Measurements from ENCODE around the gene CACUL1. TPM values are rescaled to one million over a fixed set of nuclear protein-coding genes. Genes with fewer than 3 reads are reported as not detected.
"Not testable (repeated sequence)": the region's sequence is repeated elsewhere in the genome, so short reads cannot be mapped to it uniquely, and the experiment has no call there.

CACUL1 gene
- total RNA-seq, 1 donor from 2014 or later: 23.6 TPM

DNA sequence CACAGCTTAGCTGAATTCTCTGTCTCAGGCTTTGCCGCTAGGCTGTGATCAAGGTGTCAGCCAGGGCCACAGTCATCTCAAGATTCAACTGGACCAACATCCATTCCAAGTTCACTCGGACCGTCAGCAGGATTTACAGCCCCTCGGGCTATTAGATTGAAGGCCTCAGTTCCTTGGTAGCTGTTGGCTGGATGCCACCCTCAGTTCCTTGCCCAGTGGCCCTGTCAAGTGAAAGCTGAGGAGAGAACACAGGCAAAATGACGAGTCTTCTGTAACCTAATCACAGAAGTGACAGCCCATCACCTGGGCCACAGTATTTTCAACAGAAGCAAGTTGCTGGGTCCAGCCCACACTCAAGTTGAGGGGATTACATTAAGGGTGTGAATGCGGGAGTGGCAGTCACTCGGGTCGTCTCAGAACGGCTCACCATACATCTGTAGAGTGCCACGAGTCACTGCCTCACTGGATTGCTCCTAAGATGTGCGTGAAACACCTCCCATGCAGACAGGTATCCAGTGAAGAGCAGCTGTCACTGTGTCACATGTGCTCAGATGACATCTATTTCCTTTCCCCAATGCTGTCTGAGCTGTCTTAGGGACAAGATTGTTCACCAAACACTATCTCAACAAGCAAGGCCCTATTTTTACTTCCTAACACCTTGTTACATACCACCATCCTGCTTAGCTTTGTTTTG lies 80.4 kb downstream of the CACUL1 start:
- TF ChIP-seq CTCF (IDR thresholded peaks at IDR 0.05): no peak
- peaks cover 2 to 20% of the 10 kb centered on the region in 2 donors for H3K36me3 ChIP-seq
- H3K27me3 ChIP-seq: no peaks in the 10 kb centered on the region
- peaks cover 0 to 1% of the 10 kb centered on the region in 2 donors for H3K4me1 ChIP-seq
- no peak for DNase-seq (ENCODE audit: low spot score in 2 of 2)
- no peak overlapping the region for H3K4me3 ChIP-seq
- intact Hi-C loops (cut with DNase I): no loop called here
- H3K9me3 ChIP-seq: no peaks in the 10 kb centered on the region
- no peak overlapping the region for H3K27ac ChIP-seq

- peaks cover 2 to 17% of the 10 kb centered on the region in 2 donors for H3K36me3 ChIP-seq
- H3K27me3 ChIP-seq: no peaks in the 10 kb centered on the region
- TF ChIP-seq CTCF (IDR thresholded peaks at IDR 0.05): no peak
- no peak overlapping the region for H3K4me3 ChIP-seq
- DNase-seq (ENCODE audit: low spot score in 2 of 2): no peak
- intact Hi-C loops (cut with DNase I): no loop called here
- H3K27ac ChIP-seq: no peak overlapping the region
- H3K9me3 ChIP-seq: no peaks in the 10 kb centered on the region
- peaks cover 0 to 4% of the 10 kb centered on the region in 2 donors for H3K4me1 ChIP-seq
Observed at GRCh38 chr10:118672766-118673715, 81.7 kb downstream of the CACUL1 start.

- TF ChIP-seq CTCF (IDR thresholded peaks at IDR 0.05): no peak
Observed at GRCh38 chr10:118672153-118672552, 82.6 kb downstream of the CACUL1 start.

GRCh38 chr10:118671221-118671620 lies 83.5 kb downstream of the CACUL1 start:
- H3K4me3 ChIP-seq; DNase-seq (ENCODE audit: low spot score in 2 of 2); H3K9me3 ChIP-seq; H3K4me1 ChIP-seq; intact Hi-C loops (cut with DNase I); H3K27me3 ChIP-seq; H3K27ac ChIP-seq: not testable (repeated sequence)
- H3K36me3 ChIP-seq: peaks cover 2 to 13% of the 10 kb centered on the region in 2 donors

More at GRCh38 chr10:118672153-118672552, 82.6 kb downstream of the CACUL1 start:
- Histone ChIP-seq H3K27me3 (no peaks in the 10 kb centered on the region), H3K27ac (no peak overlapping the region), H3K9me3 (no peaks in the 10 kb centered on the region), H3K4me1 (peaks cover 0 to 4% of the 10 kb centered on the region in 2 donors), H3K4me3 (no peak overlapping the region), H3K36me3 (peaks cover 2 to 13% of the 10 kb centered on the region in 2 donors)
- intact Hi-C loops (cut with DNase I): no loop called here
- no peak for DNase-seq (ENCODE audit: low spot score in 2 of 2)

DNA sequence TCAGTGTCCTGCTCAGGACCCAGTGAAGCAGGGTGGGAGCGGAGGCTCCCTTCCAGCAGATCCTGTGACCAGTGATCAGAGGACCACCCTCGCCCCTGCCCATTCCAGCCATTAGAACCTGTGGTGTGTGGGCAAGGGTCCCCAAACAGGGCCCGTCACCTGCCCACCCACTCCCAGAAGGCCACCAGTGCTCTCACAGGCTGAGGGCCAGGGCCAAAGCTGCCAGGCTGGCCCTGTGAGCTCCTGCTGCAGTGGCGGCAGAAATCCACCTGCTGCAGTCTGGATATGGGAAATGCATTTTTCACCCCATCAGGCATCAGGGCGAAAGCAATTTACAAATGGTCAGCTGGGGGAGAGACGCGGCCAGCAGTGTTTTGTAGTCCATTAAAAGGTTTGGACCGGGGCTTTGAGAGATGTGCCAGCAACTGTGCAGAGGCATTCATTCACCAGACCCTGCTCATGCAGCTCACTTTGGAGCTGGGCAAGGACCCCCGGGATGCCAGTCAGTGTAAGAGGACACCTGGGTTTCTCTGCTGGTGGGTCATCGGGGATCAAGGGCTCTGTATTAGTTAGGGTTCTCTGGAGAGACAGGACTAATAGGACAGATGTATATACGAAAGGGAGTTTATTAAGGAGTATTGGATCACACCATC lies 84.2 kb downstream of the CACUL1 start:
- TF ChIP-seq CTCF (IDR thresholded peaks at IDR 0.05): no peak
- Histone ChIP-seq H3K36me3 (peaks cover 2 to 13% of the 10 kb centered on the region in 2 donors), H3K4me1 (peaks cover 0 to 4% of the 10 kb centered on the region in 2 donors), H3K27me3 (no peaks in the 10 kb centered on the region), H3K27ac (no peak overlapping the region), H3K9me3 (no peaks in the 10 kb centered on the region), H3K4me3 (no peak overlapping the region)
- intact Hi-C loops (cut with DNase I): no loop called here
- DNase-seq (ENCODE audit: low spot score in 2 of 2): no peak
